Erythroblast (primary cell): Measurements from ENCODE around the gene TSPEAR.

Experiments used
- GATA1 ChIP-seq: IDR thresholded peaks from 2 replicates; pipeline ENCODE4 v1.6.1; 2011; ENCODE audit warnings: low read depth, mild to moderate bottlenecking, control low read depth, low read length, moderate library complexity
- POLR2A ChIP-seq: IDR thresholded peaks from 2 replicates; pipeline ENCODE4 v1.6.1; 2011; ENCODE audit warnings: mild to moderate bottlenecking, low read length

- TF ChIP-seq POLR2A (no peak), GATA1 (no peak)
Measured at GRCh38 chr21:44750675-44751025, 39.3 kb upstream of the TSPEAR start.
